HepG2 (cell line): ENCODE results near the gene PIP5K1C. TPM values are rescaled to one million over a fixed set of nuclear protein-coding genes. Genes with fewer than 3 reads are reported as not detected.

ENCODE experiments used
- ATAC-seq: fragments of 200-7000 bp; cut with Tn5 transposase; 3 replicates; pipeline ENCODE4 v1.9.1; 2020; ENCODE audit warnings: mild to moderate bottlenecking, moderate library complexity
- BruUV-seq: library from RNA; stranded (reverse); fragments of 400-500 nt; replicated peaks from 2 replicates; lab custom pipeline; 2021; lab: Mats Ljungman, UMichigan
- CTCF ChIA-PET: fragments of 300-600 bp; formaldehyde crosslinking; extraction: SDS; loops from one replicate; lab custom pipeline; 2021; ENCODE audit warnings: low total read pairs, inconsistent platforms, low intra/inter-chr PET ratio; lab: Yijun Ruan, JAX
- POLR2A ChIA-PET: fragments of 350-600 bp; sonication (Branson Sonifier 250); formaldehyde crosslinking; loops from one replicate; lab custom pipeline; 2020; ENCODE audit warnings: antibody characterized with exemption, inconsistent platforms; lab: Yijun Ruan, JAX
- DNase-seq: peaks from one replicate; pipeline ENCODE4 v3.0.0-alpha.2; 2015; ENCODE audit warnings: low spot score
- FAIRE-seq: peaks from 3 replicates; lab custom pipeline; 2011; peaks lifted over from hg19 to GRCh38; lab: Jason Lieb, UNC
- H2AFZ ChIP-seq: one replicate; pipeline ENCODE4 v1.6.1; 2011; ENCODE audit warnings: low read length, inconsistent platforms
- H3K27ac ChIP-seq: fragments of 300-600 bp; 3 replicates; pipeline ENCODE4 v1.8.0; 2011; ENCODE audit warnings: mixed run types, mild to moderate bottlenecking, mixed read lengths, low read length, inconsistent platforms; ENCODE audit not compliant: insufficient read depth; ENCODE audit errors: extremely low read length
- H3K27me3 ChIP-seq, 2 experiments: fragments of 200-600 bp in 1 of 2; 2 replicates in 1 of 2; 3 replicates in 1 of 2; pipeline versions ENCODE4 v1.6.0 to v1.8.0; 2011; ENCODE audit warnings: low read length in 2 of 2, mild to moderate bottlenecking in 2 of 2, moderate library complexity in 2 of 2, inconsistent platforms in 1 of 2; ENCODE audit not compliant: insufficient read depth in 2 of 2, control insufficient read depth in 1 of 2
- H3K36me3 ChIP-seq, 2 experiments: fragments of 200-600 bp in 1 of 2; replicated peaks in 1 of 2; 2 replicates in 1 of 2; 3 replicates in 1 of 2; pipeline versions ENCODE4 v1.5.1 to v1.8.0; 2011; ENCODE audit warnings: low read length in 2 of 2, inconsistent platforms in 1 of 2; ENCODE audit not compliant: insufficient read depth in 2 of 2, control insufficient read depth in 1 of 2
- H3K4me1 ChIP-seq: 2 replicates; pipeline ENCODE4 v1.5.1; 2012; ENCODE audit warnings: low read length, inconsistent platforms; ENCODE audit not compliant: insufficient read depth
- H3K4me2 ChIP-seq: 2 replicates; pipeline ENCODE4 v1.6.0; 2011; ENCODE audit warnings: low read depth, low read length, inconsistent platforms
- H3K4me3 ChIP-seq, 3 experiments: fragments of 200-600 bp in 1 of 3; sonication (generic), shearing (Covaris generic) in 1 of 3; replicated peaks in 1 of 3; 2 replicates each; pipeline ENCODE4 v1.5.1; 2011 to 2016; ENCODE audit warnings: low read length in 3 of 3, inconsistent platforms in 2 of 3, low read depth in 2 of 3, mild to moderate bottlenecking in 2 of 3, control low read depth in 1 of 3, mixed read lengths in 1 of 3; ENCODE audit not compliant: insufficient read depth in 1 of 3
- H3K79me2 ChIP-seq: one replicate; pipeline ENCODE4 v1.6.1; 2011; ENCODE audit warnings: low read length, inconsistent platforms; ENCODE audit not compliant: insufficient read depth
- H3K9ac ChIP-seq: 2 replicates; pipeline ENCODE4 v1.6.0; 2011; ENCODE audit warnings: mild to moderate bottlenecking, low read depth, low read length, inconsistent platforms; ENCODE audit not compliant: insufficient read depth
- H3K9me3 ChIP-seq: 2 replicates; pipeline ENCODE4 v1.5.1; 2012; ENCODE audit warnings: mild to moderate bottlenecking, low read length
- H4K20me1 ChIP-seq: 2 replicates; pipeline ENCODE4 v1.6.0; 2011; ENCODE audit warnings: inconsistent platforms, mild to moderate bottlenecking, low read length, moderate library complexity; ENCODE audit not compliant: insufficient read depth
- KAT2B ChIP-seq: fragments of 150-350 bp; IDR thresholded peaks from 2 replicates; pipeline ENCODE4 v1.6.1; 2014; ENCODE audit warnings: low read depth, low read length, borderline replicate concordance
- KDM2A ChIP-seq: sonication (generic); formaldehyde crosslinking; IDR thresholded peaks from 2 replicates; pipeline ENCODE4 v1.4.0; 2020; ENCODE audit warnings: low read depth, missing genetic modification reagents, borderline replicate concordance
- RFXAP ChIP-seq: sonication (generic); formaldehyde crosslinking; IDR thresholded peaks from 2 replicates; pipeline ENCODE4 v1.4.0; 2020; ENCODE audit warnings: missing genetic modification reagents, borderline replicate concordance
- SRSF9 ChIP-seq: fragments of 200-400 bp; formaldehyde crosslinking; IDR thresholded peaks from 2 replicates; pipeline ENCODE4 v1.6.1; 2018; ENCODE audit warnings: borderline replicate concordance, mild to moderate bottlenecking, low read depth, low read length; ENCODE audit not compliant: insufficient read depth, poor library complexity, severe bottlenecking
- TCF7L2 ChIP-seq: IDR thresholded peaks from 2 replicates; pipeline ENCODE4 v1.6.1; 2011; ENCODE audit warnings: mild to moderate bottlenecking, low read depth, low read length, moderate library complexity
- ZEB1 ChIP-seq: IDR thresholded peaks from 2 replicates; pipeline ENCODE4 v1.6.1; 2012; ENCODE audit warnings: mild to moderate bottlenecking, low read depth, inconsistent platforms; ENCODE audit not compliant: insufficient replicate concordance
- ZNF33A ChIP-seq: sonication (generic); formaldehyde crosslinking; IDR thresholded peaks from 2 replicates; pipeline ENCODE4 v1.5.1; 2020; ENCODE audit warnings: missing genetic modification reagents, mild to moderate bottlenecking, moderate library complexity, borderline replicate concordance
- ZNF468 ChIP-seq: sonication (generic); formaldehyde crosslinking; IDR thresholded peaks from 2 replicates; pipeline ENCODE4 v1.8.0; 2022; ENCODE audit warnings: mild to moderate bottlenecking, moderate library complexity, missing genetic modification reagents
- ZNF496 ChIP-seq: sonication (generic); formaldehyde crosslinking; IDR thresholded peaks from 2 replicates; pipeline ENCODE4 v1.8.1; 2023; ENCODE audit warnings: mild to moderate bottlenecking, moderate library complexity, missing genetic modification reagents; ENCODE audit not compliant: insufficient replicate concordance
- ZNF552 ChIP-seq: sonication (generic); formaldehyde crosslinking; IDR thresholded peaks from 2 replicates; pipeline ENCODE4 v1.9.0; 2022; ENCODE audit warnings: missing genetic modification reagents, mild to moderate bottlenecking, borderline replicate concordance
- ZNF746 ChIP-seq: sonication (generic); formaldehyde crosslinking; IDR thresholded peaks from 2 replicates; pipeline ENCODE4 v1.8.0; 2022; ENCODE audit warnings: mild to moderate bottlenecking, missing genetic modification reagents
- WGBS: methylation state at CpG from one replicate; pipeline ENCODE4 v1.1.6; 2017; ENCODE audit warnings: low lambda C conversion rate; 5-methylcytosine and 5-hydroxymethylcytosine counted together
- in situ Hi-C: cut with HindIII; loops from 2 replicates; pipeline ENCODE4 v1.10.0; 2017; ENCODE audit warnings: low pct_unique_long_range_greater_than_20kb; ENCODE audit not compliant: extremely low pct_ligation_motif_present
- intact Hi-C: fragments of 100-400 bp; cut with micrococcal nuclease; formaldehyde crosslinking; loops from one replicate; pipeline ENCODE4 v1.10.0; 2022; ENCODE audit not compliant: unreplicated experiment
- polyA plus RNA-seq, 8 experiments: library from polyadenylated mRNA; depleted of rRNA in 3 of 8; stranded (reverse) in 7 of 8; unstranded in 1 of 8; fragments of >200 nt; fragmentation: Illumina TruSeq in 4 of 8; extraction: Trizol in 4 of 8; gene quantifications; 2 replicates each; pipeline versions ENCODE4 v1.2.1 to v1.2.3, GENCODE V29; 2011 to 2016; ENCODE audit warnings: low read depth in 4 of 8, missing spikeins in 1 of 8, mixed read lengths in 1 of 8; ENCODE audit not compliant: insufficient read depth in 1 of 8
- total RNA-seq, 5 experiments: library from RNA; depleted of rRNA; stranded (reverse); fragments of >200 nt; fragmentation: Illumina TruSeq; extraction: Trizol; gene quantifications; 2 replicates each; pipeline ENCODE4 v1.2.3, GENCODE V29; 2016; ENCODE audit warnings: low read depth in 1 of 5
- TF ChIP-seq, protein P1 (sequence below): sonication (generic); formaldehyde crosslinking; IDR thresholded peaks from 2 replicates; pipeline ENCODE4 v1.4.0; 2020; ENCODE audit warnings: missing genetic modification reagents

PIP5K1C gene
- total and polyA plus RNA-seq, 2 of the 13 experiments (the other 11 are each of a cell fraction or from before 2014, with no cell fraction given), result 3.6 to 4.3 TPM

DNA sequence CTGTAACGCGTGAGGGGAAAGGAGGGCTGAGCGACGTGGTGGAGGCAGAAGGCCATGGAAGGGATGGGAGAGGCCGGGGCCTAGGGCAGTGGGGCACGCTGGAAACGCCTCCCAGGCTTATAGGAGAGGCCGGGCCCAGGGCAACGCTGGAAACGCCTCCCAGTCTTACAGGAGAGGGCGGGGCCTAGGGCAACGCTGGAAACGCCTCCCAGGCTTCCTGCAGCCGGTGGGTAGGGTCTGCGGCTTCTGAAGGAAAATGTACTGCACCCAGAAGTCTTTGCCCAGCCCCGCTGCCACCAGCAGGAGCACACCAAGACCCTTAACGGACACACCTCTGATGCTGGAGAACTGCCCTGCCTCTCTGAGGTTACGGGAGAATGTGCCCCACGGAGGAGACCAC, 82.8 kb downstream of the PIP5K1C start:
- no peak overlapping the region for H3K4me3 ChIP-seq
- ATAC-seq, result no peak
- CTCF ChIA-PET, result no interaction called here
- 94% methylated on average over 11 of the region's 19 CpGs for WGBS
- no peaks in the 10 kb centered on the region for H4K20me1 ChIP-seq
- in situ Hi-C loops, result no loop called here
- TF ChIP-seq ZNF496 (CRISPR knock-in tag), result no peak
- no peak for TF ChIP-seq ZNF552 (CRISPR knock-in tag)
- TF ChIP-seq TCF7L2, result no peak
- no peak for TF ChIP-seq RFXAP (CRISPR knock-in tag)
- TF ChIP-seq ZNF746, result no peak
- no peak for TF ChIP-seq ZEB1
- TF ChIP-seq ZNF33A (CRISPR knock-in tag), result no peak
- no peak for TF ChIP-seq SRSF9
- TF ChIP-seq KDM2A (CRISPR knock-in tag), result no peak
- no peak for TF ChIP-seq ZNF468 (CRISPR knock-in tag)
- no peak for TF ChIP-seq KAT2B
- TF ChIP-seq, protein P1, sequence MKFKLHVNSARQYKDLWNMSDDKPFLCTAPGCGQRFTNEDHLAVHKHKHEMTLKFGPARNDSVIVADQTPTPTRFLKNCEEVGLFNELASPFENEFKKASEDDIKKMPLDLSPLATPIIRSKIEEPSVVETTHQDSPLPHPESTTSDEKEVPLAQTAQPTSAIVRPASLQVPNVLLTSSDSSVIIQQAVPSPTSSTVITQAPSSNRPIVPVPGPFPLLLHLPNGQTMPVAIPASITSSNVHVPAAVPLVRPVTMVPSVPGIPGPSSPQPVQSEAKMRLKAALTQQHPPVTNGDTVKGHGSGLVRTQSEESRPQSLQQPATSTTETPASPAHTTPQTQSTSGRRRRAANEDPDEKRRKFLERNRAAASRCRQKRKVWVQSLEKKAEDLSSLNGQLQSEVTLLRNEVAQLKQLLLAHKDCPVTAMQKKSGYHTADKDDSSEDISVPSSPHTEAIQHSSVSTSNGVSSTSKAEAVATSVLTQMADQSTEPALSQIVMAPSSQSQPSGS (CRISPR knock-in tag), result no peak
- TF ChIP-seq, all 625 proteins: peak for 0
- BruUV-seq, result no TSS peak
- peaks cover 2 to 4% of the 10 kb centered on the region in 2 experiments; a peak in 2 of 5 replicates for H3K36me3 ChIP-seq
- FAIRE-seq (no peak), DNase-seq (no peak)
- H3K4me2 ChIP-seq, result no peak overlapping the region
- no peaks in the 10 kb centered on the region for H3K79me2 ChIP-seq
- no peak overlapping the region for H3K9ac ChIP-seq
- H3K9me3 ChIP-seq, result no peaks in the 10 kb centered on the region
- intact Hi-C loops, result no loop called here
- no peaks in the 10 kb centered on the region for H3K4me1 ChIP-seq
- no peaks in the 10 kb centered on the region for H3K27me3 ChIP-seq
- POLR2A ChIA-PET, result no interaction called here
- H3K27ac ChIP-seq, result no peak overlapping the region
- no peak overlapping the region for H2AFZ ChIP-seq
